Spleen (tissue), 13 donors: ENCODE results near the gene SPON1. TPM values are rescaled to one million over a fixed set of nuclear protein-coding genes. Genes with fewer than 3 reads are reported as not detected.

ENCODE experiments used
- DNase-seq: peaks from one replicate; pipeline ENCODE4 v3.0.0-alpha.2; 2020
- H3K27ac ChIP-seq, 8 donors: fragments of 200-600 bp; sonication (generic) in 7 of 8; 1 replicate in 4 of 8; 2 replicates in 4 of 8; pipeline versions ENCODE4 v1.5.0 to v1.8.0; 2016 to 2021; ENCODE audit warnings: inconsistent platforms in 4 of 8, mild to moderate bottlenecking in 4 of 8, moderate library complexity in 1 of 8
- H3K27me3 ChIP-seq, 7 donors: fragments of 200-600 bp; sonication (generic) in 6 of 7; replicated peaks in 1 of 7; 1 replicate in 4 of 7; 2 replicates in 3 of 7; pipeline versions ENCODE4 v1.5.0 to v1.8.0; 2016 to 2021; ENCODE audit warnings: inconsistent platforms in 3 of 7, mild to moderate bottlenecking in 1 of 7
- H3K36me3 ChIP-seq, 6 donors: fragments of 200-600 bp; sonication (generic) in 5 of 6; 1 replicate in 4 of 6; 2 replicates in 2 of 6; pipeline versions ENCODE4 v1.5.0 to v1.8.0; 2016 to 2021; ENCODE audit warnings: inconsistent platforms in 2 of 6
- H3K4me1 ChIP-seq, 6 donors: fragments of 200-600 bp; sonication (generic) in 5 of 6; 1 replicate in 3 of 6; 2 replicates in 3 of 6; pipeline versions ENCODE4 v1.5.0 to v1.8.0; 2016 to 2021; ENCODE audit warnings: inconsistent platforms in 3 of 6
- H3K4me3 ChIP-seq, 8 donors: fragments of 200-600 bp; sonication (generic) in 7 of 8; 1 replicate in 4 of 8; 2 replicates in 4 of 8; pipeline versions ENCODE4 v1.5.0 to v1.8.0; 2016 to 2021; ENCODE audit warnings: inconsistent platforms in 4 of 8, mild to moderate bottlenecking in 4 of 8, moderate library complexity in 2 of 8
- H3K9me3 ChIP-seq, 8 donors: fragments of 200-600 bp; sonication (generic) in 7 of 8; 1 replicate in 4 of 8; 2 replicates in 4 of 8; pipeline versions ENCODE4 v1.5.0 to v1.8.0; 2016 to 2021; ENCODE audit warnings: inconsistent platforms in 4 of 8
- CTCF ChIP-seq, 11 experiments: fragments of 200-600 bp in 7 of 11; fragments of 450-650 bp in 4 of 11; sonication (generic) in 4 of 11; IDR thresholded peaks in 8 of 11; conservative IDR thresholded peaks in 3 of 11; 1 replicate in 7 of 11; 2 replicates in 4 of 11; pipeline versions ENCODE4 v1.4.0 to v1.8.0; 2016 to 2021; ENCODE audit warnings: antibody characterized with exemption in 11 of 11, inconsistent platforms in 4 of 11, mild to moderate bottlenecking in 1 of 11
- POLR2A ChIP-seq, 3 donors: fragments of 450-650 bp; IDR thresholded peaks; one replicate each; pipeline ENCODE4 v1.5.1; 2017; ENCODE audit warnings: antibody characterized with exemption in 3 of 3, mild to moderate bottlenecking in 1 of 3
- POLR2AphosphoS5 ChIP-seq, 3 donors: sonication (generic); formaldehyde crosslinking; IDR thresholded peaks; one replicate each; pipeline ENCODE4 v1.5.1; 2017; ENCODE audit warnings: antibody characterized with exemption in 3 of 3
- WGBS, 5 donors: extraction: QIAGEN DNeasy Blood & Tissue Kit in 3 of 5; methylation state at CpG; one replicate each; pipeline versions ENCODE4 v1.1.5 to v1.1.7; 2013 to 2018; 5-methylcytosine and 5-hydroxymethylcytosine counted together
- intact Hi-C: fragments of 100-400 bp; cut with DNase I; formaldehyde crosslinking; loops from one replicate; pipeline ENCODE4 v1.15.0; 2023; ENCODE audit warnings: low total_unique reads
- long read RNA-seq, 2 donors: transcript quantifications; one replicate each; lab custom pipeline, GENCODE V29; 2026
- polyA plus RNA-seq, 3 donors: library from polyadenylated mRNA; stranded (reverse); fragments of 200-250 nt; gene quantifications; one replicate each; pipeline ENCODE4 v1.2.1, GENCODE V29; 2013
- total RNA-seq, 7 donors: library from RNA; depleted of rRNA in 3 of 7; stranded (reverse); fragments of >200 nt in 3 of 7; fragmentation: NEBNext Ultra II Directional in 4 of 7; extraction: Animal tissue kit (Norgen Biotek cat#: 25700) in 4 of 7; gene quantifications; one replicate each; pipeline versions ENCODE4 v1.1.0 to v1.2.1, GENCODE V29; 2016 to 2021
- donor health status: healthy with polysubstance abuse.
- donor health status: DM: no; HTN: no; CAD: no; lungs with moderate emphysema.
- donor health status: DM: no; HTN: no; CAD: no.
- donor health status: Bipolar disorder and iron deficiency.
- donor health status: healthy.
- donor health status: DM: no; HTN: no; CAD: no.
- donor health status: DM: yes; HTN: yes; CAD: no.

SPON1 gene
- total RNA-seq (10 to 100 TPM in 5 of 7 donors, 1 to 10 TPM in 2; 5.5 to 99.2 (median 10.9) TPM), polyA plus RNA-seq (1 to 10 TPM in 2 of 3 donors, under 1 TPM in 1; 0.72 to 3.4 (median 2.4) TPM)
- long read RNA-seq, donor 1, full-length matches to known transcripts: 1 of 17 reads
- long read RNA-seq, donor 1, partial matches to known transcripts: 16 of 17 reads
- long read RNA-seq, donor 1, other reads (novel, unspliced or antisense): 0 of 17 reads
- long read RNA-seq, donor 2, full-length matches to known transcripts: 9 of 45 reads
- long read RNA-seq, donor 2, partial matches to known transcripts: 36 of 45 reads
- long read RNA-seq, donor 2, other reads (novel, unspliced or antisense): 0 of 45 reads

DNA sequence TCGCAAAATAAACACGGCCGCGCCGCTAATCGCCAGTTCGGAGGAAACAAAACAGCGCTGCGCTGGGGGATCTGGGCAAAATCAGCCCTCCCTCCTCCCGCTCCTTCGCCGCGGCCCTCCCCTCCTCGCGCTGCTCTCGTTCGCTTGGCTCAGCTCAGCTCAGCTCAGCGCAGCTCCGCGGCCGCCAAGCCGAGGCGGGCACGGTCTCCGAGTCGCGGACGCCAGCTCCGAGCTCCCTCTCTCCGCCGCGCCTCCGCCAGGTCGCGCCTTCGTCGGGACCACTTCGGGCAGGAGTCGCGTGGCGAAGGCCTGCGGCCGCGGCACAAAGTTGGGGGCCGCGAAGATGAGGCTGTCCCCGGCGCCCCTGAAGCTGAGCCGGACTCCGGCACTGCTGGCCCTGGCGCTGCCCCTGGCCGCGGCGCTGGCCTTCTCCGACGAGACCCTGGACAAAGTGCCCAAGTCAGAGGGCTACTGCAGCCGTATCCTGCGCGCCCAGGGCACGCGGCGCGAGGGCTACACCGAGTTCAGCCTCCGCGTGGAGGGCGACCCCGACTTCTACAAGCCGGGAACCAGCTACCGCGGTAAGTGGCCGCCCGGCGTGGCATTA is at the start of gene SPON1:
Gene SPON1, plus strand, starts transcription at position 162 of the 607 bp plus-strand sequence. Its CDS starts 182 bp downstream, at position 344.
- intact Hi-C loops: no loop called here
- peaks cover 5 to 94% (median 53%) of the 10 kb centered on the region in 7 donors for H3K27me3 ChIP-seq

GRCh38 chr11:13917264-13917663 is 45.3 kb upstream of the SPON1 start:
- H3K4me3 ChIP-seq: no peak overlapping the region
- no peak for DNase-seq
- no peaks in the 10 kb centered on the region for H3K4me1 ChIP-seq
- intact Hi-C loops: no loop called here
- H3K36me3 ChIP-seq: no peaks in the 10 kb centered on the region
- H3K9me3 ChIP-seq: no peaks in the 10 kb centered on the region
- no peak for TF ChIP-seq POLR2A (IDR thresholded peaks at IDR 0.05)
- no peak for TF ChIP-seq POLR2AphosphoS5 (IDR thresholded peaks at IDR 0.05)
- TF ChIP-seq CTCF (IDR thresholded peaks at IDR 0.05 in 8 of 11, conservative IDR thresholded peaks at IDR 0.05 in 3 of 11): no peak
- no peaks in the 10 kb centered on the region for H3K27me3 ChIP-seq
- WGBS, 5 donors: 69 to 73% (median 70%) methylated on average over 1 of the region's 1 CpG
- H3K27ac ChIP-seq: no peak overlapping the region

More for the DNA sequence above, at the start of gene SPON1:
- Histone ChIP-seq H3K36me3 (no peaks in the 10 kb centered on the region), H3K4me1 (peaks cover 4 to 31% (median 27%) of the 10 kb centered on the region in 6 donors), H3K9me3 (no peaks in the 10 kb centered on the region), H3K27ac (peak within 1 kb of the TSS in 3 of 8 donors; percentile 20 to 65 (median 52)), H3K4me3 (peak within 1 kb of the TSS; percentile 16 to 67 (median 40))
- TF ChIP-seq POLR2A (IDR thresholded peaks at IDR 0.05) (no peak), POLR2AphosphoS5 (IDR thresholded peaks at IDR 0.05) (peak; percentile 17 to 76 (median 58))
- peak; percentile 79 for DNase-seq
- 1 to 6% (median 2%) methylated on average over 34 to 74 of the region's 74 CpGs for WGBS, 5 donors

GRCh38 chr11:13917904-13918303 is 44.6 kb upstream of the SPON1 start:
- DNase-seq: no peak
- TF ChIP-seq POLR2A (IDR thresholded peaks at IDR 0.05): no peak
- no peak for TF ChIP-seq POLR2AphosphoS5 (IDR thresholded peaks at IDR 0.05)
- TF ChIP-seq CTCF (IDR thresholded peaks at IDR 0.05 in 8 of 11, conservative IDR thresholded peaks at IDR 0.05 in 3 of 11): no peak
- Histone ChIP-seq H3K36me3 (no peaks in the 10 kb centered on the region), H3K9me3 (no peaks in the 10 kb centered on the region), H3K4me1 (peaks cover 0 to 4% (median under 1%) of the 10 kb centered on the region in 6 donors), H3K27me3 (no peaks in the 10 kb centered on the region), H3K27ac (no peak overlapping the region), H3K4me3 (no peak overlapping the region)
- WGBS, 5 donors: 67 to 83% (median 72%) methylated on average over 2 of the region's 2 CpGs
- intact Hi-C loops: no loop called here

DNA sequence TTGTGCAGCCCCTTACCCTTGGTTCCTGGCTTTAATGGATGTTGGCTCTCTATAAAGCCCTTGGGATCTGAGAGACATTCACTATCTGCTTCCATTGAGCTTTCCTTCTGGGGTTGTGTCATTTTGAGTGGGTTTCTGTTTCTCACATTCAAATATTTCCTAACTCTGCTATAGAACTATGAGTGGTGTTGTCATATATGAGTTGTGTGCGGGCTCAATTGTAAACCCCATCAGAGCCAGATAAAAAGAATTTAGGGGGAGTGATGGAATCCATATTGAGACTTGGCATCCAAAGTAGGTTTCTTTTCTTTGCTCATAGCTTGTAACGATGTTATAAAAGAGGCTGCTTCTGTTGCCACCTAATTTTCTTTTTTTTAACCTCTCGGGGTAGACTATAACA is 41.8 kb upstream of the SPON1 start:
- no peak for TF ChIP-seq CTCF (IDR thresholded peaks at IDR 0.05 in 8 of 11, conservative IDR thresholded peaks at IDR 0.05 in 3 of 11)
- TF ChIP-seq POLR2AphosphoS5 (IDR thresholded peaks at IDR 0.05): no peak
- no peak for TF ChIP-seq POLR2A (IDR thresholded peaks at IDR 0.05)
- Histone ChIP-seq H3K4me3 (no peak overlapping the region), H3K4me1 (peaks cover 6 to 25% (median 21%) of the 10 kb centered on the region in 6 donors), H3K9me3 (no peaks in the 10 kb centered on the region), H3K36me3 (no peaks in the 10 kb centered on the region), H3K27ac (no peak overlapping the region), H3K27me3 (no peaks in the 10 kb centered on the region)
- no peak for DNase-seq
- 83 to 90% (median 88%) methylated on average over 3 of the region's 3 CpGs for WGBS, 5 donors
- intact Hi-C loops: no loop called here
